CD4-positive, alpha-beta T cell treated with Interleukin-17A for 1 hour (primary cell): ENCODE measurements around the gene NLGN3.
A peak's percentile ranks its signal among the peaks of the same experiment; 100 is the strongest.
"Not testable (repeated sequence)": the region's sequence is repeated elsewhere in the genome, so short reads cannot be mapped to it uniquely, and the experiment has no call there.

Experiments
- DNase-seq: peaks from one replicate; pipeline ENCODE4 v3.0.0-alpha.2; 2020

The NLGN3 gene

GRCh38 chrX:71173440-71173839, 28.8 kb downstream of the NLGN3 start:
- DNase-seq = no peak

DNA sequence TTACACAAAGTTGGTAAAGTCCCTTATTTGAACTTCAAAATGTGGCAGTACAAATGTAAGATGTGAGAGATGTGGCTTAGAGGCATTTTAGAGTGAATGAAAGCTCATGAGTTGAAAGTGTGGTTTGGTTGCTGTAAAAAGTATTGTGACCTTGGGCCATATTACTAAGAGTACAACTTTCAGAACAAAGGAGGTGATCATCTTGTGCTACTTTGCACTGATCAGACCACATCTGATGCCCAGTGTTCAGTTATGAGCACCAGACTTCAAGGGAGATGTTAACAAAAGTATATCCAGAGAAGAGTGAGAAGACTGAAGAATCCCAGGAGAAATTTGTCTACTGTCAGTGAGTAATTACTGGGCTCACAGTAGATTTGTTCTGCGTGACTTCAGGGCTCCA, 30.2 kb downstream of the NLGN3 start:
- no peak for DNase-seq

GRCh38 chrX:71175531-71175930, 30.9 kb downstream of the NLGN3 start:
- DNase-seq = no peak

GRCh38 chrX:71177327-71177726, 32.7 kb downstream of the NLGN3 start:
- no peak for DNase-seq

- peak; percentile 62 for DNase-seq
Measured at GRCh38 chrX:71178908-71179307, 34.3 kb downstream of the NLGN3 start.

DNA sequence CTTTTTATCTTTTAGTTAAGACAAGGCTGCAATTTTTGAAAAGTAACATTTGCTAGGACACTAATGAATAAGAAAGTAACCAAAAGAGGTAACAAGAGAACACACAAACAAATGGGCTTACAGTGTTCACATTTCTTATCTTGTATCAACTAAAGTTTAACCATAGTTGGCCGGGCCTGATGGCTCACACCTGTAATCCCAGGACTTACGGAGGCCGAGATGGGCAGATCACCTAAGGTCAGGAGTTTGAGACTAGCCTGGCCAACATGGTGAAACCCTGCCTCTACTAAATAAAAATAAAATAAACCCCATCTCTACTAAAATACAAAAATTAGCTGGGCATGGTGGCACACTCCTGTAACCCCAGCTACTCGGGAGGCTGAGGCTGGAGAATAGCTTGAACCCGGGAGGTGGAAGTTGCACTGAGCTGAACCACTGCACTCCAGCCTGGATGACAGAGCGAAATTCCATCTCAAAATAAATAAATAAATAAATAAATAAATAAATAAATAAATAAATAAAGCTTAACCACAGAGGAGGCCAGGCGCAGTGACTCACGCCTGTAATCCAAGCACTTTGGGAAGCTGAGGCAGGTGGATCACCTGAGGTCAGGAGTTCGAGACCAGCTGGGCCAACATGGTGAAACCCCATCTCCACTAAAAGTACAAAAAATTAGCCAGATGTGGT, 36.1 kb downstream of the NLGN3 start:
- not testable (repeated sequence) for DNase-seq

DNA sequence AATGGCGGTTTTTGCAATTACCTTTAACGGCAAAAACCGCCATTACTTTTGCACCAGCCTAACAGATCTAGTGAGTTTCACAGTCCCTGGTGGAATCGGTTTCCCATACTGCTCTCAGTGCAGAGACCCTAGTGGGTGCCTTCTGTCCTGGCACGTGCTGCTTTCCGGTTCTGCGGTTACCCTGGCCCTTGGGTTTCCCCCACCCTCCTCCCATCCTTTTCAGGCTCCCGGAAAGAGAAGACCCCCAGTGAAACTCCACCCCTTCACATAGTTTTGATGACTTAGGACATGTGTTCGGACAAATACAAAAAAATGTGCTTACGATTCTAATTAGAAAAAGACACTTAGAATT, 36.9 kb downstream of the NLGN3 start:
- DNase-seq = peak; percentile 74

- DNase-seq = peak; percentile 91
Measured at GRCh38 chrX:71181910-71182799, 37.5 kb downstream of the NLGN3 start.

GRCh38 chrX:71182871-71183270, 38.2 kb downstream of the NLGN3 start:
- DNase-seq = no peak

DNA sequence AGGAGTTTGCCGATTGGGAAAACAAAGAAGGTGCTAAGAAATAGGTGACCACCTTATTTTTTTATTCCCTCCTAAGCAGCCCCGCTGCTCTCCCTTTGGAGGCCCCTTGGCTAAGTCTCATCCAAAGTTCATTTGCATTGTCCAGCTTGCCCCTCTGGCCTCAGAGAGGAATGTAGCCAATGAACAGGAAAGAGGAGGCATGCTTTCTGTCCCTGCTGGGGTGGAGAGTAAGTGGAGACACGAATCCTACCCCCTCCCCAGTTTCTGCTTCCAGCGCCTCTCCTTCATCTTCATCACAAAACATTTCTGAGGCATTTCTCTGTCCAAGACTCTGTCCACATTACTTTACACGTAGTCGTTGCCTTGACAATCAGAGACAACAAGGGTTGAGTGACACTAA, 38.7 kb downstream of the NLGN3 start:
- DNase-seq = no peak

DNA sequence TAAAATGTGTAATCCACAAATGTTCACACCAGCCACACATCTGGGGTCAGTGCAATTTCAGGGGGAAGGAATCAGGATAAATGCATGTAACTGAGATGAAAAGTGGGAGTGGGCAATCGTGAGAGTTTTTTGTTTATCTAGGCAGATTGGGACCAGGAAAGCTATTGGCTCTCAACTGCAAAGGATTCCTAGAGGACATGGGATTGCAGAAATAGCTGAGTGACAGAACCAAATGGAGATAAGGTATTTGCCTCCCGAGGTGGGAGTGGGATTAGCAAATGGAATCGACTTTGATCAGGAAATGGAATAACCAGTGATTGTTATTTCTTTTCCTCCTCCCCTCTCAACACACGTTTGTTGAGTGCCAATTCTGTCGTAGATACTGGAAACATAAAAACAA, 39.5 kb downstream of the NLGN3 start:
- no peak for DNase-seq

- DNase-seq = no peak
Measured at GRCh38 chrX:71184803-71185495, 40.3 kb downstream of the NLGN3 start.

GRCh38 chrX:71191248-71191647, 46.6 kb downstream of the NLGN3 start:
- no peak for DNase-seq

- peak; percentile 26 for DNase-seq
Measured at GRCh38 chrX:71195964-71196649, 51.5 kb downstream of the NLGN3 start.

GRCh38 chrX:71198066-71198465, 53.4 kb downstream of the NLGN3 start:
- DNase-seq = peak; percentile 42

GRCh38 chrX:71199252-71200008, 54.8 kb downstream of the NLGN3 start:
- no peak for DNase-seq

GRCh38 chrX:71210816-71211215, 66.2 kb downstream of the NLGN3 start:
- DNase-seq = no peak

GRCh38 chrX:71212536-71212935, 67.9 kb downstream of the NLGN3 start:
- no peak for DNase-seq

DNA sequence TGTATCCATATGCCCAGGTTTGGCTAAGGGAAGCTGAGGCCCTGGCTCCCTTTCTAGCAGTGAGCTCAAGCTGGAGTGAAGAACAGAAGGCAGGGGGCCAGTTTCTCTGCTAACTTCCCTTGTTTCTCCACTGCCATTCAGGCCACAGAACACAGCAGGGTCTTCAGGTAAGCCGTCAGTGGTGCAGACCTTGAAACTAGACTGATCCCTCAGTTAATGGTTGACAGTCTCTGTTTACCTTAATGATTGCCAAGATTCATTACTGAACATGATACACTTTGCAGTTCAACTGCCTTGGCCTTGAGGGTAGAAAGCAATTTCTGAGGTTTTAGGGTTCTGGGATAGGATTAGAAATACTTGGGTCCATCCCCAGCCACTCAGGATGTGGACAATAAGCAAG, 69.5 kb downstream of the NLGN3 start:
- DNase-seq = no peak

- DNase-seq = no peak
Measured at GRCh38 chrX:71214604-71215337, 70.1 kb downstream of the NLGN3 start.

DNA sequence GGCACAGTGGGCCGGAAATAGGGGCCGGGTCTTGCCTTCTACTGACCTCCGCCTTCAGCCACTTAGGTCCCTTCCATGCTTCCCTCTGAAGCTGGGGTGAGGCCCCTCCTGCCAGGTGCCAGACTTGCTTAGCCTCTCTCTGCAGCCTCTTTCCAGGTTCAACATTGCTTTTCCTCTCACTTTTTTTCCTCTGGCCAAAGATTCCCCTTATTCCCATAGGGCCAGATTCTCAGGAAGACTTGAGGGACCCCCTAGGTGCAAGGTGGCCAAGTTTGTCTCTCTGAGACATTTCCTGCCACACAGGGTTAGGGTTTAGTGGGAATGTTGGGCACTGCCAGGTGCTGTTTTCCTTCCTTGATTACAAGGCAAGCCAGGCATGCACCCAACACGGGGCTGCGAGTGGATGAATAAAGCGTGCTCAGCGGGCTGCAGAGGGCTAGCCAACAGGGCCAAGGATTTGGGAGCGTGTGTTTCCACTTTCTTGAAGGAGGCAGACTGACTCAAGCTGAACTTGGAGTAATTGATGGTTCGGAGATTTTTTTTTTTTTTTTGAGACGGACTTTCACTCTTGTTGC, 70.8 kb downstream of the NLGN3 start:
- DNase-seq = no peak
